Mesenteric fat pad (tissue), 1 donor: Measurements from ENCODE around the gene DAB2IP. TPM values are rescaled to one million over a fixed set of nuclear protein-coding genes. Genes with fewer than 3 reads are reported as not detected.
"Not testable (repeated sequence)": the region's sequence is repeated elsewhere in the genome, so short reads cannot be mapped to it uniquely, and the experiment has no call there.

Experiments
- DNase-seq: peaks from one replicate; pipeline ENCODE4 v3.0.0-alpha.2; 2020; ENCODE audit warnings: low spot score
- total RNA-seq: library from RNA; stranded (reverse); fragmentation: NEBNext Ultra II Directional; extraction: Animal tissue kit (Norgen Biotek cat#: 25700); gene quantifications from one replicate; pipeline ENCODE4 v1.2.1, GENCODE V29; 2021
- donor health status: DM: yes; HTN: yes; CAD: no.

Gene DAB2IP
- total RNA-seq, 1 donor from 2014 or later, result 86.1 TPM

GRCh38 chr9:121785673-121786542, 134.5 kb downstream of the DAB2IP start:
- DNase-seq, result no peak

GRCh38 chr9:121786543-121786948, 135.1 kb downstream of the DAB2IP start:
- DNase-seq, result no peak

GRCh38 chr9:121786998-121787422, 135.6 kb downstream of the DAB2IP start:
- DNase-seq, result no peak

GRCh38 chr9:121788686-121789366, 137.4 kb downstream of the DAB2IP start:
- DNase-seq, result no peak

GRCh38 chr9:121790841-121791240, 139.4 kb downstream of the DAB2IP start:
- DNase-seq, result no peak

- not testable (repeated sequence) for DNase-seq
Observed at GRCh38 chr9:121792476-121792875, 141.0 kb downstream of the DAB2IP start.

GRCh38 chr9:121794334-121794733, 142.9 kb downstream of the DAB2IP start:
- not testable (repeated sequence) for DNase-seq

GRCh38 chr9:121797081-121797480, 145.6 kb downstream of the DAB2IP start:
- DNase-seq, result peak; percentile 47

GRCh38 chr9:121798941-121799340, 147.5 kb downstream of the DAB2IP start:
- DNase-seq, result peak; percentile 43

DNA sequence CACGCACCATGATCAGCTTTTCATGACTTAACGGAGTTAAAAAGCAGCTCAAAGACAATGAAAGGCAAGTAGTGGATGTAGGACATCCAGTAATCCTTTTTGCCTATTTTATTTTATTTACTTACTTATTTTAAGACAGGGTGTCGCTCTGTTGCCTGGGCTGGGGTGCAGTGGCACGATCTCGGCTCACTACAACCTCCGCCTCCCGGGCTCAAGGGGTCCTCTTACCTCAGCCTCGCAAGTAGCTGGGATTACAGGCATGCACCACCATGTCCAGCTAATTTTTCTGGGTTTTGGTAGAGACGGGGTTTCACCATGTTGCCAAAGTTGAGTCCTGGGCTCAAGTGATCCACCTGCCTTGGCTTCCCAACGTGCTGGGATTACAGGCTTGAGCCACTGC, 148.9 kb downstream of the DAB2IP start:
- DNase-seq, result peak; percentile 67

- DNase-seq, result no peak
Observed at GRCh38 chr9:121801579-121801978, 150.1 kb downstream of the DAB2IP start.

DNA sequence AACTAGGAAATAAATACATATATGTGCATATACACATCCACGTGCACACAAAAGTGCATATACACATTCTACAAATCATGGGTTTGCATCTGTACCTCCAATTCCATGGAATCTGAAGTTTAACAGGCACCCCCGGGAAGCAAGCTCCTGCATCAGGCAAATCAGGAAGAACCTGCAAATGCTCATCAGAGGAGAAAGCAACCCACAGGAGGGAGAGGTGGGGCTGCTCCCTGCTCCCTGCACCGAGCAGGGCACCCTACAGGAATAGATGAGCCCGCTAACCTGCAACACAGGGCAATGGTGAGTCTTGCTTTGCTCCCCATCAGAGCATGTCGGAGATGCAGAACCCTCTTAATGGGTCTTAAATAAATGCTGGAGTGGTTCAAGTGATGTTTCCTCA, 151.3 kb downstream of the DAB2IP start:
- peak; percentile 53 for DNase-seq

GRCh38 chr9:121807069-121807822, 155.8 kb downstream of the DAB2IP start:
- peak; percentile 41 for DNase-seq

DNA sequence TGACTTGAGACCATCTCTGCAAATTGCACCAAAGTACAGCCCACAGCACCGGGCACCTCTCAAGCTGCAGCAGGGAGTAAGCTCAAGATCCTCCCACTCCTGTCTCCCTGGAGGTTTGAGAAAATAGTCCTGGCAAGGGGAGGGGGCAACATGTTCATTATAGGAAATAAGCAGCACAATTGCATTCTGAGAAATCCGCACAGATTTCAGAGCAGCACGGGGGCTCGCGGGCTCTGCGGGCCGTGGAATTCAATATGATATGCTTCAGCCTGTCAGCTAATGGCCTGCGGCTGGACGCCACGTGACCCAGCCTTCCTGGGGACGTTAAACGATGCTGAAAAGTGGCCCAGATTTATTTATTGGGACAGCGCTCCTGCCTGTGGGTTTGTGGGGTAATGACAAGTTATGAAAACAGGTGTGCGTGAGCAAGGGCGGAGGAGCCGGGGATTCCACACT, 156.4 kb downstream of the DAB2IP start:
- peak; percentile 80 for DNase-seq

DNA sequence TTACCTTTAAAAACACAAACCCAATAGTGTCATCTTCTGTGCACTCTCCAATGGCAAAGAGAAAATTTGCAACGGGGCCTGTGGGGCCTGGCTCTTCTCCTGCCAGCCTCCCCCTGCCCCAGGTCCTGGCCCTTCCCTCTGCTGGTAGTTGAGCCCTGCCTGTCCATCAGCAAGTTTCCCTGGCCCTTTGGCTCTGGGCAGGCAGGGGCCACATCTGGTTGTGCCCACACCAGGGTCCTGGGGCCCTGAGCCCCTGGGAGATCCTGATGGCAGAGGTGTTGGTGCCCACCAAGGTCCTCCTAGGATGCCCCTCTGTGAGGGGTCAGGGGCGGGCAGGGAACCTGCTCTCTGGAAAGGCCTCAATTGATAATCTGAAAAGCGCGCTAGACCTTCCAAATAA, 157.3 kb downstream of the DAB2IP start:
- peak; percentile 59 for DNase-seq

GRCh38 chr9:121809356-121810050, 158.1 kb downstream of the DAB2IP start:
- peak; percentile 65 for DNase-seq

GRCh38 chr9:121810489-121810888, 159.1 kb downstream of the DAB2IP start:
- peak; percentile 24 for DNase-seq

DNA sequence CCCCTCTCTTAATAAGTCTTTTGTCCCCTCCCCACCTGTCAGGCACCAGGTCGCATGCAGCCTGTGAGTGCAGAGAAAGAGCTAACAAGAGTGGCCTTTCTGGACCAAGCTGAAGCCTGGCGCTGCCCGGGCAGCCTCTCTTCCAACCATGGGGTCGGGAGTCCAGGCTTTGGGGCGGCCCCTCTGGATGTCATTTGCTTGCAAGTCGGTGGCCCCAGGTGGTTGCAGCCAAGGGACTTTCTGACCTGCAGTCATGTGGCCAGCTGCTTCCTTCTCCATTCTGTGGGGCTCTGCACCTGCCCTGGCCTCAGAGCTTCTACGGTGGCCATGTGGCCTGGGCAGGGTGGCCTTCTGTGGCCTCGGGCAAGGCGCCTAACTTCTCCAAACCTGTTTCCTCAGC, 159.7 kb downstream of the DAB2IP start:
- peak; percentile 85 for DNase-seq

GRCh38 chr9:121811751-121812150, 160.3 kb downstream of the DAB2IP start:
- DNase-seq, result peak; percentile 62

- peak; percentile 82 for DNase-seq
Observed at GRCh38 chr9:121812159-121812735, 160.8 kb downstream of the DAB2IP start.
